ENCODE measurements around the gene CCSER1.
"Not testable (repeated sequence)": the region's sequence is repeated elsewhere in the genome, so short reads cannot be mapped to it uniquely, and the experiment has no call there.

The CCSER1 gene

GRCh38 chr4:90317140-90317539 is 189.9 kb downstream of the CCSER1 start:
- not testable (repeated sequence) for DNase-seq

DNA sequence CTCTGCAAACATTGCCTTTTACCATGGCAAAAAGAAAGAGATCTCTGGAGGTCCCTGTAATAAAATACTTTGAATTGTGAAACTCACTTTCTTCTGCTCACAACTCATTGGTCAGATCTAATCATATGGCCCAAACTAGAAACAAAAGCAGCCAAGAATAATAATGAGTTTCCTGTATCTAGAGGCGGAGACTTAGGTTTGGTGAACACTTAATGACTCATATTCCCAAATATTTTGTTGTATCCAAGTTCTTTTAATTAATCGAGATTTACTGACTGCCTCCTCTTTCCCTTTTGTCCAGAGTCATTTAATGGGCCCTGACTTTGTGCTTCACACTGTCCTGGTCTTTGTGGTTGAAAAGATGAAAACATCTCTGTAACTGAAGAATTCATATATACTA is 190.6 kb downstream of the CCSER1 start:
- no peak for DNase-seq

DNA sequence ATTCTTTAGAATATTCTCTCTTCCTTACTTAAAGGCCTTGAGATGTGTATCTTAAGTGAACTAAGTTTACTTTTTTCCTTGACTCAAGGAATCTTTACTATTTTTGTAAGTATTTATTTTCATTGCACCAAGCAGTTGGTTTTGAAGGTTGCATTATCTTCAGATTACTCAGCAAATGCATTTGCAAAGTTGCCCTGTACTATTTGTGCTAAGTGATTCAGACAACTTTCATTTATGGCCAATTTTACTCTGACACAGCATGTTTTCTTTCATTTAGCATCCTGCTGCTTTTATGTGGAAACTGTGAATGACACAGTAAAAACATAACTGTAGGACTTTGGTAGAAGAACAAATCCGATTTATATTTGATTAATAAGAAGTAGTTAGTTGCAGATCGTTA is 191.0 kb downstream of the CCSER1 start:
- no peak for DNase-seq

- no peak for DNase-seq
These were observed 201.4 kb downstream of the CCSER1 start for GRCh38 chr4:90328558-90328957.

- DNase-seq, result peak; percentile 35
These were observed 203.4 kb downstream of the CCSER1 start for GRCh38 chr4:90330546-90330945.

DNA sequence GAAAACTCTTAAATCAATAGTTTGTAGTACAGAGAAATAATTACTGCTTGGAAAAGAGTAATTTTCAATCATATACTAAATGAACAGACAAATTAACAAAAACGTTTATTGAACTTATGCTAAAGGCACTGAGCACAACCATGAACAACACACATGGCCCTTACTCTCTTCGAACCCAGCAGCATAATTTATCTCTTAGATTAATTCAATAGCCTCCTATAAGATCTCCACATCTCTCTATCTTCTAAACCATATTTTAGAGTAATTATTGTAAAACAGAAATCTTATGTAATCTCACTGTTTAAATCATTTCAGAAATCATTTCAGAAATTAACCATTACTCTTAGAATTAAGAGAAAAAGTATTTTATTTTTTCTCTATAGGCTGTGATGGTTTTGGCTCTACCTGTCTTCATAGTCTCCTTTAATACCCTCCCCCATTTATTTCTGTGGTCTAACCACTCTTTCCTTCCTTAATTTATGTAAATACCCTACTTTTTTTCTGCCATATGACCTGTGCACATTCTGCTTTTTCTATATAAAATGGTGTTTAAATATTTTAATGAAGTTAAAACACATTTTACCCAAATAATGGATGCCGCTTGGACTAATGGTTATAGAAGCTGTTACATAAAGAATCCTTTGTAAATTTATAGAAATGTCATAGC is 218.5 kb downstream of the CCSER1 start:
- DNase-seq, result no peak

- no peak for DNase-seq
These were observed 222.4 kb downstream of the CCSER1 start for GRCh38 chr4:90349636-90350035.

DNA sequence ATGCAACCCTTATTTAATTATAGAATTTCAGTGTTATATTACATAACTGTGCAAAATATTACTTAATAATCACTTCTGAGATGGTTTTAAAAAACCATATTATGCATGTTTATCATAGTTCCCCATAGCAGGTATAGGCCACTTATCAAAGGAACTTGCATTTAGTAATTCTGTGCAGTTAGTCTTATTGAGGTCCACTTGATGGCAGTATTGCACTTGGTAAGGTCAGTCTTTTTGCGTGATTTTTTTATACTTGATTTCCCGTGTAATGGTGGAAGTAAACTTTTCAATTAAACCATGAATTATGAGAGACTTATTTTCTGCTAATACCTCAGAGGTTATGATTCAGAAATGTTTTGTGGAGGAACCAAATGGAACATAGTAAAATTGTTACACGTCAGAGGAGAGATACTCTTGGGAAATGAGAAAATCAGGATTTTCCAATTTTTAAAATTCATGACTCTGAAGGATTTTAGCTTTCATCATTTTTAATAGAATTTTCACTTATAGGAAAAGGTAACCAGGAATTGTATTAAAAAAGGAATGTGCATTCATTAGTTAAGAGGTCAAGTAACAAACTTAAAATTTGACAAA is 230.0 kb downstream of the CCSER1 start:
- DNase-seq, result peak; percentile 48

GRCh38 chr4:90375081-90375480 is 247.9 kb downstream of the CCSER1 start:
- DNase-seq, result no peak

- no peak for DNase-seq
These were observed 266.0 kb downstream of the CCSER1 start for GRCh38 chr4:90393215-90393614.

DNA sequence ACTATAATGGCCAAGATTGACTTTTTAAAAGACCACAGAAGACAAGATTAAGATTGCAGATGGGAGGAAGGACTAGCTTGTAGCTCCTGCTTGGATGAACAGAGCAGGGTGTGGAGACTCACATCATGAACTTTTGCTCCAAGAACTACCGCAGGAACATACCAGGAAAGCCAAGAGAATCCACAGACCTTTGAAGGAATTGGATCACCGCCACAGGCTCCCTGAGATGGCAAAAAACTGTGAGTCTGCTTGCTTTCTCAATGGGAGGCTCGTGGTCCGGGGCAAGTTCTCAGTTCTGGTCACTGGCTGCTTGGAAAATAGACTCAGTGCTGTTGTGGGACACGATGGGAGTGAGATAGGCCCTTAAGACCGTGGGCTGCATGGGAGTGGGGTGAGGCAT is 276.6 kb downstream of the CCSER1 start:
- DNase-seq, result no peak

DNA sequence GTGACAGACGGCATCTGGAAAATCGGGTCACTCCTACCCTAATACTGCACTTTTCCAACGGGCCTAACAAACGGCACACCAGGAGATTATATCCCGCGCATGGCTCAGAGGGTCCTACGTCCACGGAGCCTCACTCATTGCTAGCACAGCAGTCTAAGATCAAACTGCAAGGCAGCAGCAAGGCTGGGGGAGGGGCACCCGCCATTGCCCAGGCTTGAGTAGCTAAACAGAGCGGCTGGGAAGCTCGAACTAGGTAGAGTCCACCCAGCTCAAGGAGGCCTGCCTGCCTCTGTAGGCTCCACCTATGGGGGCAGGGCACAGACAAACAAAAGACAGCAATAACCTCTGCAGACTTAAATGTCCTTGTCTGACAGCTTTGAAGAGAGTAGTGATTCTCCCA is 280.7 kb downstream of the CCSER1 start:
- not testable (repeated sequence) for DNase-seq

- DNase-seq, result not testable (repeated sequence)
These were observed 285.6 kb downstream of the CCSER1 start for GRCh38 chr4:90412786-90413185.

- DNase-seq, result no peak
These were observed 287.9 kb downstream of the CCSER1 start for GRCh38 chr4:90415116-90415515.

DNA sequence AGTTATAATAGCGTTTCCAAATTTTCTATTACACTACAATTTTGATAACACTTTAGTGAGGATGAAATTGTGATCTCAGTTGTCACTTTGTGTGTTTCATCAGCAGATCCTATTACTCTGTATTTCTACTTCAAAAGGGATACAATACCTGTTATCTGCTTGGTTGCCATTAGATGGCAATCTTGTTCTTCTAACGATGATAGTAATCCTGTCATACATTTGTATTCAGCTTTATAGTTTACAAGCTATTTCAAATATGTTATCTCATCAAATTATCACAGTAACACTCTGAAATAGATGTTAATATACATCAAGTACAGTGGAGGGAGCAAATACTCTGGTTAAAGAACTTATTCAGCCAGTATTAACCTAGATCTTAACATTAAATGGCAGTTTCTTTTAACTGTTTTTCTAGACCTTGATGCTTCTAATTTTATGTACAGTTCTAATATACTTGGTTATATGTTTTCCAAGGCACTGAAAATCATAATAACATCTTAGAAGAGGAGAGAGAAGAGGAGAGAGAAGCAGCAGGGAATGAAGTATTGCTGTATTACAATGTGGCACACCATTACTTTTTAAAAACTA is 292.0 kb downstream of the CCSER1 start:
- DNase-seq, result peak; percentile 28

DNA sequence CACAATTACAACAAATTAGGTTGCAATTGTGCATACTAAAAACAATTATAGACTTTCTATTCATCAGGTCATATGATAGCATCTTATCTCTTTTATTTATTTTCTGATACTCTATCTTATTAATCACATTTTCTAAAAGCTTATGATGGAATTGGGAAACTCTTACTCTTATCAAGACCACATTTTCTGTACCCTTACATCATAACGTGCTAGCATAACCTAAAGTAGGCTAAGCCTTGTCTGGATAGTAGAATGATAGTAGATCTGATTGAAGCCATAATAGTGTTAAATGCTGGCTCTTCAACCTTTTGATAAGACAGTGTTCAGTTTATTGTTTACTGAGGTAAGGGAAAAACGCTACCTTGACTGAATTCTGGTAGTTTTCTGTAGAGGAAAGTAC is 294.0 kb downstream of the CCSER1 start:
- no peak for DNase-seq

DNA sequence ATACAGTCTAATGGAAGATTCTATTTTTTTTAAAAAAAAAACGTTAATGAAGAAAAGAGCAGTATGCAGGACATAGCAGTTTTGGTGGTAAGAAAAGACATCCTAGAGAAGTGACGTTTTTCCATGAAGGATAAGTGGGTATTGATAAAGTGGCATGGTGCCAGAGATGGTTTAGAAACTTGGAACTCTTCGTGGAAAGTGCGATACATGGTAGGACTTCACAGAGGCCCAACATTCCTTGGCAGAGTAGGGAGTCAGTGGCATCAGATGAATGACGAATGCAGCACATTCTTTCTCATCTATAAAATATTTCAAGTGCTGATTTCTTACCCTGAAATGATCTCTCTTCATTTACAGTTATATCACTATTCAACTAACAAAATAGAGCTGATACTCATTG is 298.7 kb downstream of the CCSER1 start:
- no peak for DNase-seq

DNA sequence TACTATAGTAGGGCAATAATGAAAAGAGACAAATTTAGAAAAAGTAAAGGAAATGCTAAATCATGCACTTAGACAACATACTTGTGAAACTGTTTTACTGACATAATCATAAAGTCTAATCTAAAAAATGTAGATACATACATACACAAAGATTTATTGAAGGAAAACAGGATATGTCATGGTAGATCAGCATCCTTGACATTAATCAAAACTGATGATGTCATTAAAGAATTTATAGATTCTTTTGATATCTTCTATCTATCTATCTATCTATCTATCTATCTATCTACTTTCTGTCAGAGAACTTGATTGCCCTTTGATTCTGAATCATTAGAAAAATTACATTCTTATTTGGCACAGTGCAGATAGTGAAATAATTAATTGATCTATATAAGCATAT is 311.3 kb downstream of the CCSER1 start:
- DNase-seq, result no peak

DNA sequence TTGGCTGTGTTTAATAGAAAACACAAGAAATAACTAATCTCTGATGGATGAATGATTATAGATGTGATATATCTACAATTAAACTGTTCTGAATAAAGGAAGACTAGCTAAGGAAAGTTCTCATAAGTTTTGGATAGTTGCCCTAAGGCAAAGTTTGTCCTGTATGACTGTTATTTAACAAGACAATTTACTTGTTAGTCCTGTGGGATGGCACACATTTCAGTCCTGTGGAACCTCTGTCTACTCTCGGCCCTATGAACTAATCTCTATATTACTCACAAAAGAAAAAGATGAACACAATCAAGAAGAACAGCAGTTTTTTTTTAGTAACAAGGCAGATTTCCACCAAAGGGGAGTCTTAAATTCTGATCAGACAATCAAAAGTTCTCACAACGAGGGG is 314.6 kb downstream of the CCSER1 start:
- DNase-seq, result no peak

DNA sequence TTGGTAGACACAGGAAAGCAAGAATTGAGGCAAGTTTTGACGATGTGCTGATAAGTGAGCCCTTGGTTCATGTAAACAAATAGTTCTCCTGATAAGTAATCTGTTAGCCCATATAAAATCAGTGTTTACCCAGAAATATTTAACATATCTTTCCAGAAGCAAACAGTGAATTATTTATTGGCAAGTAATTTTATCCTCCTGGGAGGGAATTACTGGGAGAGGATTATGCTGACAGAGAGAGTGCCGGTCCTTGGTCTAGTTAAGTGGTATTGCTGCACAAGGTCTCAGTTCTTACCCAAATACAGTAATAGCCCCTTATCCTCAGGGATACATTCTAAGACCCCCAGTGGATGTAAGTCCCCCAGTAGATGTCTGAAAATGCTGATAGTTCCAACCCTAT is 315.4 kb downstream of the CCSER1 start:
- no peak for DNase-seq

DNA sequence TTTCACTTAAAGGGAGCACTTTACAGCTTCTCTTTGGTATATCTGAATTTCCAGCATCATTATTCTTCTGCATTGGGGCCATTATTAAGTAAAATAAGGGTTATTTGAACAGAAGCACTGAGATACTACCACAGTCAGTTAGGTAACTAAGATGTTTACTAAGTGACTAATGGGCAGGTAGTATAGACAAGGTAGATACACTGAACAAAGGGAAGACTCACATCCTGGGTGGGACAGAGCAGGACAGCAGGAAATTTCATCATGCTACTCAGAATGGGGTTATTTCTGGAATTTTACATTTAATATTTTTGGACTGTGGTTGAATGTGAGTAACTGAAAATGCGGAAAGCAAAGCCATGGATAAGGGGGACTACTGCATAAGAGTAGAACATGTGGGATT is 316.0 kb downstream of the CCSER1 start:
- no peak for DNase-seq

GRCh38 chr4:90444904-90445303 is 317.7 kb downstream of the CCSER1 start:
- DNase-seq, result no peak

- DNase-seq, result no peak
These were observed 318.2 kb downstream of the CCSER1 start for GRCh38 chr4:90445380-90445779.

- DNase-seq, result no peak
These were observed 322.4 kb downstream of the CCSER1 start for GRCh38 chr4:90449626-90450025.

DNA sequence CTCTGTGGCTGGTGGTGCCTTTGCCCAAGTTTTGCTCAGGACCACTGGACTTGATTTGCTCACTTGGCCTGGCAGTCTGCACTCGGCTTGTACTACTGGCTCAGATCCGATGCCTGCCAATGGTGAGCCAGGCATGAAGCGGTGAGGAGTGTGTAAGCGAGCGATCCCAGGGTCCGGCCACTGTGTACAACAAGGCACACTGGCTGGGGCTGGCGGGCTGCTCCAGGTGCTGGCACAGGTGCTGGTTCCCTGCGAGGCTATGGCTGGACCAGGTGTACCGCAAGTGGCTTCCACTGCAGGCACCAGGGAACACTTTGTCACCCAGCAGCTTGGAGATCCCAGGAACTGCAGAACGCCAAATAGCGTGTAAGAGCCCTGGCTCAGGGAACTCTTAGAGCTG is 329.7 kb downstream of the CCSER1 start:
- no peak for DNase-seq
